Kidney epithelial cell (primary cell): ENCODE results near the gene P2RY13. TPM values are rescaled to one million over a fixed set of nuclear protein-coding genes. Genes with fewer than 3 reads are reported as not detected.

ENCODE experiments used
- DNase-seq: peaks from one replicate; pipeline ENCODE4 v3.0.0-alpha.2; 2010; ENCODE audit warnings: low read depth
- H3K27me3 ChIP-seq: 2 replicates; pipeline ENCODE4 v1.6.0; 2011; ENCODE audit warnings: low read length; ENCODE audit not compliant: control insufficient read depth, insufficient read depth
- H3K36me3 ChIP-seq: 2 replicates; pipeline ENCODE4 v1.5.1; 2011; ENCODE audit warnings: low read length; ENCODE audit not compliant: control insufficient read depth, insufficient read depth
- H3K4me3 ChIP-seq: 2 replicates; pipeline ENCODE4 v1.5.1; 2011; ENCODE audit warnings: low read depth, mild to moderate bottlenecking, control low read depth, low read length
- total RNA-seq: library from RNA; depleted of rRNA; stranded (reverse); fragments of >200 nt; gene quantifications from 2 replicates; pipeline ENCODE4 v1.2.3, GENCODE V29; 2015
- TF ChIP-seq, protein P1 (sequence below): IDR thresholded peaks from 2 replicates; pipeline ENCODE4 v1.5.1; 2011; ENCODE audit warnings: mild to moderate bottlenecking, moderate library complexity, low read length, control low read depth, inconsistent platforms; ENCODE audit not compliant: insufficient read depth, poor library complexity, severe bottlenecking

Gene P2RY13
- total RNA-seq, 1 donor from 2014 or later = 0.13 TPM

GRCh38 chr3:151350656-151351055, 21.3 kb upstream of the P2RY13 start:
- Histone ChIP-seq H3K4me3 (no peak overlapping the region), H3K36me3 (no peaks in the 10 kb centered on the region), H3K27me3 (no peaks in the 10 kb centered on the region)
- no peak for DNase-seq
- TF ChIP-seq, protein P1, sequence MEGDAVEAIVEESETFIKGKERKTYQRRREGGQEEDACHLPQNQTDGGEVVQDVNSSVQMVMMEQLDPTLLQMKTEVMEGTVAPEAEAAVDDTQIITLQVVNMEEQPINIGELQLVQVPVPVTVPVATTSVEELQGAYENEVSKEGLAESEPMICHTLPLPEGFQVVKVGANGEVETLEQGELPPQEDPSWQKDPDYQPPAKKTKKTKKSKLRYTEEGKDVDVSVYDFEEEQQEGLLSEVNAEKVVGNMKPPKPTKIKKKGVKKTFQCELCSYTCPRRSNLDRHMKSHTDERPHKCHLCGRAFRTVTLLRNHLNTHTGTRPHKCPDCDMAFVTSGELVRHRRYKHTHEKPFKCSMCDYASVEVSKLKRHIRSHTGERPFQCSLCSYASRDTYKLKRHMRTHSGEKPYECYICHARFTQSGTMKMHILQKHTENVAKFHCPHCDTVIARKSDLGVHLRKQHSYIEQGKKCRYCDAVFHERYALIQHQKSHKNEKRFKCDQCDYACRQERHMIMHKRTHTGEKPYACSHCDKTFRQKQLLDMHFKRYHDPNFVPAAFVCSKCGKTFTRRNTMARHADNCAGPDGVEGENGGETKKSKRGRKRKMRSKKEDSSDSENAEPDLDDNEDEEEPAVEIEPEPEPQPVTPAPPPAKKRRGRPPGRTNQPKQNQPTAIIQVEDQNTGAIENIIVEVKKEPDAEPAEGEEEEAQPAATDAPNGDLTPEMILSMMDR = no peak

- no peaks in the 10 kb centered on the region for H3K27me3 ChIP-seq
- H3K4me3 ChIP-seq = no peak overlapping the region
- TF ChIP-seq, protein P1 = no peak
- no peak for DNase-seq
- no peaks in the 10 kb centered on the region for H3K36me3 ChIP-seq
Measured at GRCh38 chr3:151347432-151347831, 18.1 kb upstream of the P2RY13 start.

DNA sequence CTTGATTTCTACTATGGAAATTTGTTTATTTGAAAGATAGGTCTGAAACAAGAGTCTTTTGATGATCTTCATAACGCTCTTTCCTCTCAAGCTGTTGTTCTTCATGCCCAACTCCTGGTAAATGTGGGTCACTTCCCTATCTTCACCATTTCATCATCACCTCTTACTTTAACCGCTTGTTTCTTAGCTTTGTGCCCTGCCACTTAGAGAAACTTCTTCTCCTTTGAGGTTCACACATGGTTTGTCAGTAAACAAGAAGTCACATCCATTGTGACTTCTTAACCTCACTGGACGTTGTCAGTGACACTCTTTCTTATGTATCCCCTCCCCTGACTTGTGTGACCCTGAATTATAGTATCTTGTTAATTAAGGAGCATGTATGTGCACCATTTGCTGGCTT, 16.9 kb upstream of the P2RY13 start:
- H3K27me3 ChIP-seq = no peaks in the 10 kb centered on the region
- no peak overlapping the region for H3K4me3 ChIP-seq
- no peaks in the 10 kb centered on the region for H3K36me3 ChIP-seq
- DNase-seq = no peak
- TF ChIP-seq, protein P1 = no peak

GRCh38 chr3:151345859-151346258, 16.5 kb upstream of the P2RY13 start:
- TF ChIP-seq, protein P1 = no peak
- Histone ChIP-seq H3K4me3 (no peak overlapping the region), H3K27me3 (no peaks in the 10 kb centered on the region), H3K36me3 (no peaks in the 10 kb centered on the region)
- DNase-seq = no peak

GRCh38 chr3:151331696-151332095, 2.3 kb upstream of the P2RY13 start:
- H3K36me3 ChIP-seq = no peaks in the 10 kb centered on the region
- DNase-seq = no peak
- TF ChIP-seq, protein P1 = no peak
- H3K27me3 ChIP-seq = no peaks in the 10 kb centered on the region
- no peak overlapping the region for H3K4me3 ChIP-seq

GRCh38 chr3:151330899-151331298, 1.6 kb upstream of the P2RY13 start:
- Histone ChIP-seq H3K4me3 (no peak overlapping the region), H3K27me3 (no peaks in the 10 kb centered on the region), H3K36me3 (no peaks in the 10 kb centered on the region)
- TF ChIP-seq, protein P1 = no peak
- DNase-seq = no peak
